ENCODE data around the gene CARMIL1.

CARMIL1 gene

DNA sequence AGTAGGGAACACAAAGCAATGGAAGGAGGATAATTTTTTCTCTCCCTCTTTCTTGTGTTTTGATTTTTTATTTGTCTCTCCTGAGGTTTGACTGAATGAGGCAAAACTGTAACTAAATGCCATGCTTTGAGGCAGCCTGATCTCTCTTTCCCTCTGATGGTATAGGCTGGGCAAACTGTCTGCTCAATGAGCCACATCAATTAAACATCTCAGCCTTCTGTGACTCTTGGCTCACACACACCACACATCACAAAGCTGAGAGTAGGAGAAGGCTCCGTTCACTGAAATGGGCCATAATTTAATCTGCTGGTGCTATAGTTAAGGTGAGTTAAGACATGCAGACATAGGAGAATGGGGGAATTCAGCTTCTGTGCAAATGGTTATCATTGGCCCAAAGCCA is 344.7 kb downstream of the CARMIL1 start:
- no peak for DNase-seq (ENCODE audit: low read depth)
- TF ChIP-seq, protein P1, sequence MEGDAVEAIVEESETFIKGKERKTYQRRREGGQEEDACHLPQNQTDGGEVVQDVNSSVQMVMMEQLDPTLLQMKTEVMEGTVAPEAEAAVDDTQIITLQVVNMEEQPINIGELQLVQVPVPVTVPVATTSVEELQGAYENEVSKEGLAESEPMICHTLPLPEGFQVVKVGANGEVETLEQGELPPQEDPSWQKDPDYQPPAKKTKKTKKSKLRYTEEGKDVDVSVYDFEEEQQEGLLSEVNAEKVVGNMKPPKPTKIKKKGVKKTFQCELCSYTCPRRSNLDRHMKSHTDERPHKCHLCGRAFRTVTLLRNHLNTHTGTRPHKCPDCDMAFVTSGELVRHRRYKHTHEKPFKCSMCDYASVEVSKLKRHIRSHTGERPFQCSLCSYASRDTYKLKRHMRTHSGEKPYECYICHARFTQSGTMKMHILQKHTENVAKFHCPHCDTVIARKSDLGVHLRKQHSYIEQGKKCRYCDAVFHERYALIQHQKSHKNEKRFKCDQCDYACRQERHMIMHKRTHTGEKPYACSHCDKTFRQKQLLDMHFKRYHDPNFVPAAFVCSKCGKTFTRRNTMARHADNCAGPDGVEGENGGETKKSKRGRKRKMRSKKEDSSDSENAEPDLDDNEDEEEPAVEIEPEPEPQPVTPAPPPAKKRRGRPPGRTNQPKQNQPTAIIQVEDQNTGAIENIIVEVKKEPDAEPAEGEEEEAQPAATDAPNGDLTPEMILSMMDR (IDR thresholded peaks at IDR 0.05; ENCODE audit: low read length, missing control alignments) = no peak
- H3K4me3 ChIP-seq (replicated peaks; ENCODE audit: low read depth, low read length) = no peak overlapping the region

DNA sequence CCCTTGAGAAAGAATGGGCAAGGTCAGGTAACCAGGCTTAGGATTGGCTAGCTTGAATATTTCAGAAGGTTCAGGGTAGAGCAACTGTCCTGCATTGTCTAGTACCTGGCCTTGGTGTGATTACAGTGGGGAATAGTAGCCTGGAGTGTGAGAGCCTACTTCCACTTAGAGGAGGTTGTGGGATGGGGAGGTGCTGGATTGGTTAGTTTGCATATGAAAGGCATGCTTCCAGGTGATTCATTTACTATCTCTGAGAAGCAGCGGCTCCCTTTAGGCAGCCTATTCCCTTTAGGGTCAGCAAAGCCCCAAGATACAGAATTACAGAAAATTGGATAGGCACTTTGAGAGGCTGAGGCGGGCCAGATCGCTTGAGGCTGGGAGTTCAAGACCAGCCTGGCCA is 347.8 kb downstream of the CARMIL1 start:
- H3K4me3 ChIP-seq (replicated peaks; ENCODE audit: low read depth, low read length) = no peak overlapping the region
- TF ChIP-seq, protein P1 (IDR thresholded peaks at IDR 0.05; ENCODE audit: low read length, missing control alignments) = no peak
- DNase-seq (ENCODE audit: low read depth) = no peak

DNA sequence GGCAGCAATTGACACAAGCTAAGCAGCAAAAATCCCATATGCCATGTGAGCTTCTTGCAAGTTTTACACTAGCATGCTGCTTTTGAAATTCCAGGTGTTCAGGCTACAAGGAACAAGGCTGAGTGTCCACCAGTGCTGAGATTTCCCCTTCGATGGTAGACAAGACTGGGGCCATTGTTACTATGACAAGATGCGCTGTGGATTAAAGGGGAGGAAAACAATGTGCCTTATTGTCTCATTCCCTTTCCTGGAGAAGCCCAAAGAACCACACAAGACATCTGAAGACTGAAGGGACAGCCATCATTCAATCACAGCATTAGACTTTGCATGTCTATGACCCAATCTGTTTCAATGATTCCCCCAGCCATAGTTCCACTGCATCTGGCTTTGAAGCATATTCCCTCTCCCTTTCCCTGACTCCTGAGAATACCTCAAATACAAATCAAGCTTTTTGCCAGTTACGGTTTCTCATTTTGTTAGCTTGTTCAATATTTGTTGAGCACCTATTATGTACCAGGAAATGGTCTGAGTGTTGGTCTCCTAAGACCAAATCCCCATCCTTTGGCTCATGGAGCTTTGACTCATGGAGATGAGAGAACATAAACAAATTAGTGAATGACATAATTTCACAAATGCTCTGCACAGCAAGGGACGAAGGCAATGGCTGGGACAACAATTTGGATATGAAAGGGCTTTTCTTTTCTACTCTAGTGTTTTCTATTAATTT is 349.5 kb downstream of the CARMIL1 start:
- TF ChIP-seq, protein P1 (IDR thresholded peaks at IDR 0.05; ENCODE audit: low read length, missing control alignments) = no peak
- H3K4me3 ChIP-seq (replicated peaks; ENCODE audit: low read depth, low read length) = no peak overlapping the region
- DNase-seq (ENCODE audit: low read depth) = no peak

DNA sequence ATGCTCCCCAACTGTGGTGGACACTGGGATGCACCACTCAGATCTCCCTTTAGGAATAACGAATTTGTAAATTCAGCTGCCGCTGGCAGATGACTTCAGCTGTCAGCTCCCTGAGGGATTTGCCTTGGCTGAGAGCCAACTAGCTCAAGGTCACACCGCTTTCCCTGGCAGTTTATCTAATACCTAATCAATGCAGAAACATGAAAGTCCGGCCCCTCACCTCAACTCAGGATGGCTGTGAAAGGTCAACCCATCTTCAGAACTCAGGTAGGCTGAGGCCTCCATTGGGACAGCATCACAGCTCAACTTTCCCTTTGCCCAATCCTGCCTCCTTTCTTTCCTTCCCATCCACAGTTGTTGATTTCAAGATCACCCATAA is 350.0 kb downstream of the CARMIL1 start:
- DNase-seq (ENCODE audit: low read depth) = no peak
- H3K4me3 ChIP-seq (replicated peaks; ENCODE audit: low read depth, low read length) = no peak overlapping the region
- TF ChIP-seq, protein P1 (IDR thresholded peaks at IDR 0.05; ENCODE audit: low read length, missing control alignments) = no peak

DNA sequence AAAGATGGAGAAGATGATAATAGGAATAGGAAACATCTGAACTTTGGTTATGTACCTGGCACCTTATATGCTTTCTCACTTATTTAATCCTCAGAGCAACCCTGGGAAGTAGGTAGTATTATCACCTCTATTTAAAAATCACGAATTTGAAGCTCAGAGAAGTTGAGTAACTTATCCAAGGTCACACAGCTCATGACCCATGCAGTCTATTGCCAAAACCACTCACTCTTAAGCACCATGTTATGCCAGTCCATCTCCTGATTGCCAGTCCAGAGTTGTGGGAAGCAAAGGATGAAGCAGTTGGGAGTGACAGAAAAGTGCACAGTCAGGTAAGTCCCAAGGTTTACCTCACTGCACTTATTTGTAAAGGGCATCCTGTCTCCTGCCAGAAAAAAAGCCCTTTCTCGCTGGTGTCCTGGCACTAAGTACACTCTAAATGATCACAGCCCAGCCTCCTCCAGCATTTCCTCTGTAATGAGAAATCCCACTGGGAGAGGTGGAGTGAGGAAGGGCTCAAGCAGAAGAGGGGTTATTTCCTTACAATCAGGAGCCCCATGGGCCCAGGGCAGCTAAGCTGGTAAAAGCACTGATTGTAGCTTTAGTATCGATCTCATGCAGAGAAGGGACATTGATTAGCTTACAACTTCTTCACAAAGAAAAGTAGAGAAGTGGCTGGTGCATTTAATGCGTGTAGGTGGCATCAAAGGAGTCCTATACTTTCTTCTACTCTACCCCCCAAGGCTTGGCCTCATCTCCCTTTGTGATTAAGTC is 351.5 kb downstream of the CARMIL1 start:
- H3K4me3 ChIP-seq (replicated peaks; ENCODE audit: low read depth, low read length) = no peak overlapping the region
- TF ChIP-seq, protein P1 (IDR thresholded peaks at IDR 0.05; ENCODE audit: low read length, missing control alignments) = no peak
- DNase-seq (ENCODE audit: low read depth) = no peak

DNA sequence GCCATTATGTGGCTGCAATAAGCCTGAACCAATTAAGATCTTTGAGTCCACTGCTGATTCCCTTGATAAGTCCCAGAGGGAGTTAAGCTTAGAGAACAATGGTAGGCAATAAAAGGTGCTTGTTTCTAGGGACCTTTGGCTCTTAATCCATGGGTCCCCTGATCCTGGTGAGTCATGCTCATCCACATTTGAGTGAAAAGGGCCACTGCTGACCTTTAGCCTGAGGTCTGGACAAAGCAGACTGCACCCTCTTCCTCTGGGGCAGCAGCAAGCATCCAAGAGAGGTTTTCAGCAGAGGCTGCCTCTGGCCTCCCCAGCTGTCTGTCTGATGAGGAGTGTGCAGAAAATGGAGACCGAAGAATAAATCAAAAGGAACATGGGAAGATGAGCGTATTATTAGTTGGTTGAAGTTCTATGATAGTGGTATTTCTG is 356.7 kb downstream of the CARMIL1 start:
- DNase-seq (ENCODE audit: low read depth) = no peak
- TF ChIP-seq, protein P1 (IDR thresholded peaks at IDR 0.05; ENCODE audit: low read length, missing control alignments) = no peak
- H3K4me3 ChIP-seq (replicated peaks; ENCODE audit: low read depth, low read length) = no peak overlapping the region

Data from fibroblast of pulmonary artery (primary cell).